ENCODE measurements around the gene AGT. TPM values are rescaled to one million over a fixed set of nuclear protein-coding genes. Genes with fewer than 3 reads are reported as not detected.

Gene AGT
- polyA plus RNA-seq (2012; ENCODE audit: insufficient read length, low read depth): 4.4 TPM

GRCh38 chr1:230713915-230714764 lies at the start of gene AGT:
TSS of gene AGT (minus strand) at chr1:230714122. CDS start at chr1:230710823, 3,299 bp downstream.
- no peak for TF ChIP-seq SIN3A (IDR thresholded peaks at IDR 0.05; ENCODE audit: borderline replicate concordance, insufficient read depth, low read length)

- TF ChIP-seq SIN3A (IDR thresholded peaks at IDR 0.05; ENCODE audit: borderline replicate concordance, insufficient read depth, low read length): no peak
- TF ChIP-seq FOXP2 (optimal IDR thresholded peaks at IDR 0.05; ENCODE audit: borderline replicate concordance, extremely low read depth, extremely low read length, insufficient read depth): no peak
- TF ChIP-seq, protein P1, sequence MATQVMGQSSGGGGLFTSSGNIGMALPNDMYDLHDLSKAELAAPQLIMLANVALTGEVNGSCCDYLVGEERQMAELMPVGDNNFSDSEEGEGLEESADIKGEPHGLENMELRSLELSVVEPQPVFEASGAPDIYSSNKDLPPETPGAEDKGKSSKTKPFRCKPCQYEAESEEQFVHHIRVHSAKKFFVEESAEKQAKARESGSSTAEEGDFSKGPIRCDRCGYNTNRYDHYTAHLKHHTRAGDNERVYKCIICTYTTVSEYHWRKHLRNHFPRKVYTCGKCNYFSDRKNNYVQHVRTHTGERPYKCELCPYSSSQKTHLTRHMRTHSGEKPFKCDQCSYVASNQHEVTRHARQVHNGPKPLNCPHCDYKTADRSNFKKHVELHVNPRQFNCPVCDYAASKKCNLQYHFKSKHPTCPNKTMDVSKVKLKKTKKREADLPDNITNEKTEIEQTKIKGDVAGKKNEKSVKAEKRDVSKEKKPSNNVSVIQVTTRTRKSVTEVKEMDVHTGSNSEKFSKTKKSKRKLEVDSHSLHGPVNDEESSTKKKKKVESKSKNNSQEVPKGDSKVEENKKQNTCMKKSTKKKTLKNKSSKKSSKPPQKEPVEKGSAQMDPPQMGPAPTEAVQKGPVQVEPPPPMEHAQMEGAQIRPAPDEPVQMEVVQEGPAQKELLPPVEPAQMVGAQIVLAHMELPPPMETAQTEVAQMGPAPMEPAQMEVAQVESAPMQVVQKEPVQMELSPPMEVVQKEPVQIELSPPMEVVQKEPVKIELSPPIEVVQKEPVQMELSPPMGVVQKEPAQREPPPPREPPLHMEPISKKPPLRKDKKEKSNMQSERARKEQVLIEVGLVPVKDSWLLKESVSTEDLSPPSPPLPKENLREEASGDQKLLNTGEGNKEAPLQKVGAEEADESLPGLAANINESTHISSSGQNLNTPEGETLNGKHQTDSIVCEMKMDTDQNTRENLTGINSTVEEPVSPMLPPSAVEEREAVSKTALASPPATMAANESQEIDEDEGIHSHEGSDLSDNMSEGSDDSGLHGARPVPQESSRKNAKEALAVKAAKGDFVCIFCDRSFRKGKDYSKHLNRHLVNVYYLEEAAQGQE (IDR thresholded peaks at IDR 0.05; ENCODE audit: insufficient read depth in 1 of 2, low read depth in 2 of 2, low read length in 2 of 2): no peak
- TF ChIP-seq TAF1 (IDR thresholded peaks at IDR 0.05; ENCODE audit: borderline replicate concordance, insufficient read depth, low read length): no peak
- TF ChIP-seq POLR2AphosphoS5 (IDR thresholded peaks at IDR 0.05; ENCODE audit: low read depth, low read length): no peak
Measured at GRCh38 chr1:230761443-230762167, 47.7 kb upstream of the AGT start.

- no peak for TF ChIP-seq SIN3A (IDR thresholded peaks at IDR 0.05; ENCODE audit: borderline replicate concordance, insufficient read depth, low read length)
- TF ChIP-seq TAF1 (IDR thresholded peaks at IDR 0.05; ENCODE audit: borderline replicate concordance, insufficient read depth, low read length): no peak
- no peak for TF ChIP-seq FOXP2 (optimal IDR thresholded peaks at IDR 0.05; ENCODE audit: borderline replicate concordance, extremely low read depth, extremely low read length, insufficient read depth)
- TF ChIP-seq, protein P1 (IDR thresholded peaks at IDR 0.05; ENCODE audit: insufficient read depth in 1 of 2, low read depth in 2 of 2, low read length in 2 of 2): no peak
- no peak for TF ChIP-seq POLR2AphosphoS5 (IDR thresholded peaks at IDR 0.05; ENCODE audit: low read depth, low read length)
Measured at GRCh38 chr1:230760360-230760827, 46.5 kb upstream of the AGT start.

GRCh38 chr1:230759369-230760065 lies 45.6 kb upstream of the AGT start:
- TF ChIP-seq SIN3A (IDR thresholded peaks at IDR 0.05; ENCODE audit: borderline replicate concordance, insufficient read depth, low read length) (no peak), TAF1 (IDR thresholded peaks at IDR 0.05; ENCODE audit: borderline replicate concordance, insufficient read depth, low read length) (no peak), FOXP2 (optimal IDR thresholded peaks at IDR 0.05; ENCODE audit: borderline replicate concordance, extremely low read depth, extremely low read length, insufficient read depth) (no peak), POLR2AphosphoS5 (IDR thresholded peaks at IDR 0.05; ENCODE audit: low read depth, low read length) (no peak)
- TF ChIP-seq, protein P1 (IDR thresholded peaks at IDR 0.05; ENCODE audit: insufficient read depth in 1 of 2, low read depth in 2 of 2, low read length in 2 of 2): no peak

GRCh38 chr1:230758709-230759368 lies 44.9 kb upstream of the AGT start:
- TF ChIP-seq, protein P1 (IDR thresholded peaks at IDR 0.05; ENCODE audit: insufficient read depth in 1 of 2, low read depth in 2 of 2, low read length in 2 of 2): no peak
- TF ChIP-seq POLR2AphosphoS5 (IDR thresholded peaks at IDR 0.05; ENCODE audit: low read depth, low read length) (no peak), SIN3A (IDR thresholded peaks at IDR 0.05; ENCODE audit: borderline replicate concordance, insufficient read depth, low read length) (no peak), FOXP2 (optimal IDR thresholded peaks at IDR 0.05; ENCODE audit: borderline replicate concordance, extremely low read depth, extremely low read length, insufficient read depth) (no peak), TAF1 (IDR thresholded peaks at IDR 0.05; ENCODE audit: borderline replicate concordance, insufficient read depth, low read length) (no peak)
